NCI-H128 (cell line): ENCODE measurements around the gene CSNK1G1.
"Not testable (repeated sequence)": the region's sequence is repeated elsewhere in the genome, so short reads cannot be mapped to it uniquely, and the experiment has no call there.

Experiments
- DNase-seq: peaks from one replicate; lab custom pipeline; 2025; ENCODE audit not compliant: unreplicated experiment; lab: John Stamatoyannopoulos, UW

The CSNK1G1 gene

GRCh38 chr15:64246364-64247189, 109.4 kb downstream of the CSNK1G1 start:
- DNase-seq = no peak

- DNase-seq = no peak
These were observed 110.6 kb downstream of the CSNK1G1 start for GRCh38 chr15:64245405-64245804.

- DNase-seq = no peak
These were observed 118.3 kb downstream of the CSNK1G1 start for GRCh38 chr15:64237677-64238076.

DNA sequence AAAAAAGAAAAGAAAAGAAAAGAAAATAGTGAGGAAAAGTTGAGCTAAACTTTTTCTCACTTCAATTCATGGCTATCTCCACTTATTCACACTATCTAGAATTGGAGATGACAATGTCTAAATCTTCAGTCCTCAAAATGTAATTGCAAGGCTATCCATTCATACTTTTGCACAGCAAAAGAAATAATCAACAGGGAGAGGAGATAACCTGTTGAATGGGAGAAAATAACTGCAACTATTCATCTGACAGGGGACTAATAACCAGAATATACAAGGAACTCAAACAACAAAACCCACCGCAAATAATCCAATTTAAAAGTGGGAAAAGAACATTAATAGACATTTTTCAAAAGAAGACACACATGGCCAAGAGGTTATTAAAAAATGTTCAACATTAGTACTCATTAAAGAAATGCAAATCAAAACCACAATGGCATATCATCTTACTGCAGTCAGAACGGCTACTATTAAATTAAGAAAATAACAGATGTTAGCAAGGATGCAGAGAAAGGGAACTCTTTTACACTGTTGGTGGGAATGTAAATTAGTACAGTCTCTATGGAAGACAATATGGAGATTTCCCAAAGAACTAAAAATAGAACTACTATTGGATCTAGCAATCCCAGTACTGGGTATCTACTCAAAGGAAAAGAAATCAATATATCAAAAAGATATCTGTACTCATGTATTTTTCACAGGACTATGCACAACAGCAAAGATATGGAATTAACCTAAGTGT, 119.6 kb downstream of the CSNK1G1 start:
- no peak for DNase-seq

DNA sequence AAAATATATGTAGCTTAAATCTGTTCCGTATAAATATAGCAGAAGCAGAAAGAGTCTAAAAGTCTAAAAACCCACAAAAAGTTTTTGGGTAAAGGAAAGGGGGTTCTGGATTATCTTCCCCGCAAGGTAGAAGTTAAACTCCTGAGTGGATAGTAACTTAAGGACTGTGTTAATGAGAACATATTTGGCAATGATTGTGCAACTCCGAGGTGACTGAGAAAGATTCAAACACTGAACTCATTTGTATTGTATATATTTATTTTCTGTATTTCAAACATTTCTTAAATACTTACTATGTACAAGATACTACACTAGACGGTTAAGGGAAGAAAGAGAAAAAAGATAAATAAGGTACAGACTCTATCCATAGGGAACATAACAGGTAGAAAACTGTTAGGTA, 120.4 kb downstream of the CSNK1G1 start:
- no peak for DNase-seq

GRCh38 chr15:64233299-64233698, 122.7 kb downstream of the CSNK1G1 start:
- no peak for DNase-seq

DNA sequence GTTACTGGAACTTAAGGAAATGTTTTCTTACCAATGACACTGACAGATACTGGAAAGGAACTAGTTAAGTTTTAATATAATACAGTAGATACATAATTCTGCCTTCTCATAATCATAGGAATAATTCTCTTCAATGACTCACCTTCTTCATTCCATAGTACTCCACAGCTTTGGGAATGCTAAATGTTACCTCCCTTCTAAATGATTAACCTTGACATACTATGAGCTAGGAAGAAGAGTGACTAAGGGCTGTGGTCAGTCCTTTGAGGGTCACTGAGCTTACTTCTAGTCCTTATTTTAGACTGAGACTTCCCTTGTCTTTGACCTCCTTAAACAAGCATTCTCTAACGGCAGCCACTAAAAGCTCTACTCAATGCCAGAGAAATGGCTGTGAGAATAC, 123.6 kb downstream of the CSNK1G1 start:
- DNase-seq = no peak

DNA sequence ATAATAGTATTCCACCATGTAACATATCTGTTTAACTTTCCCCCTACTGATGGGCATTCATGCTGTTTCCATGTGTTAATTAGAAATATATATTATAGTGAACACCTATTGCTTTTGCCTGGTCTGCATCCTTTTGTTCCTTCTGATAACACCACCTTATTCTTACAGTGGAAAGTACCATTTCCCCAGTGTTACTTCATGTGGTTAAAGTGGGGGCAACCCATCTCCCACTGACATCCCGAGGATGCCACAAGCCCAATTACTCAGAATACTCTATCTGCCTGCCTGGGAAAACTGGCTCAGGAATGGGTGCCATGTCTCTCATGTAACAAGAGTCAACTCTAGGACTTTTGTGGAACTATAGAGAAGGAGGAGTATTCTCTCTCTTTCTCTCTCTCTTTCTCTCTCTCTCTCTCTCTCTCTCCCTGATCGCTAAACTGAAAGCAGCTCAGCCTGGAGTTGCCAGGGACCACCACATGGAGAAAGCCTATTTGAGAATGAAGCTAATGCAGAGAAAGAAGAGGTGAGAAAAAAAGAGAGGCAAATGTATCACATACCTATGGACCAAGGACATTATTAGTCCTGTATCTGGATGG, 126.7 kb downstream of the CSNK1G1 start:
- DNase-seq = no peak

- no peak for DNase-seq
These were observed 130.2 kb downstream of the CSNK1G1 start for GRCh38 chr15:64225804-64226203.

- no peak for DNase-seq
These were observed 131.5 kb downstream of the CSNK1G1 start for GRCh38 chr15:64224511-64224910.

DNA sequence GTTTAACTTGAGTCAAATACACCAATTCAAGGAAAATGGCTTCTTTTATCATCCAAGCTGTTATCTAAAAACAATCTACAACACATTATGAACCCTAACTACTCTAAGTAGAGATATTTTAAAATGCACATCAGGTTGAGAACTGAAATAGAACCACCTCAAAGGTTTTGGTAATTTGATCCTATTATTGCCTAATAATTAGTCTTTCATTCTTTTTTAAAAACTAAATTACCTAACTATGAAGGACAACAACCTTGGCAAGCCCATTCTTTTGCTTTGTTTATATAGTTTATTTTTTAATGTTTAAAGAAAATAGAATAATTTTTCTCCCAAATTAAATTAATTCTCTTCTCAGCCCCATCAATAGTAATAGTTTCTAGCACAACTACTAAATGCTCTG, 132.1 kb downstream of the CSNK1G1 start:
- DNase-seq = no peak

- DNase-seq = no peak
These were observed 133.2 kb downstream of the CSNK1G1 start for GRCh38 chr15:64222573-64223366.

DNA sequence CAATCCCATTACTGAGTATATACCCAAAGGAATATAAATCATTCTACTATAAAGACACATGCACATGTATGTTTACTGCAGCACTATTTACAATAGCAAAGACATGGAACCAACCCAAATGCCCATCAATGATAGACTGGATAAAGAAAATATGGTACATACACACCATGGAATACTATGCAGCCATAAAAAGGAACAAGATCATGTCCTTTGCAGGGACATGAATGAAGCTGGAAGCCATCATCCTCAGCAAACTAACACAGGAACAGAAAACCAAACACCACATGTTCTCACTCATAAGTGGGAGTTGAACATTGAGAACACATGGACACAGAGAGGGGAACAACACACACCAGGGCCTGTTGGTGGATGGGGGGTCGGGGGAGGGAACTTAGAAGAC, 134.1 kb downstream of the CSNK1G1 start:
- not testable (repeated sequence) for DNase-seq

DNA sequence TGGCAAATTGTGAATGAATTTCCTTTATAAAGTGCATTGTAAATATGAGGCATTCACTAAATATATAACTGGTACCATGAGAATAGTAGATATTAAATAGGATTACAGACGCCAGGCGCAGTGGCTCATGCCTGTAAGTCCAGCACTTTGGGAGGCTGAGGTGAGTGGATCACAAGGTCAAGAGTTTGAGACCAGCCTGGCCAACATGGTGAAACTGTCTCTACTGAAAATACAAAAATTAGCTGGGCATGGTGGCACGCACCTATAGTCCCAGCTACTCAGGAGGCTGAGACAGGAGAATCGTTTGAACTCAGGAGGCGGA, 138.6 kb downstream of the CSNK1G1 start:
- DNase-seq = not testable (repeated sequence)

- DNase-seq = no peak
These were observed 139.1 kb downstream of the CSNK1G1 start for GRCh38 chr15:64216730-64217428.

DNA sequence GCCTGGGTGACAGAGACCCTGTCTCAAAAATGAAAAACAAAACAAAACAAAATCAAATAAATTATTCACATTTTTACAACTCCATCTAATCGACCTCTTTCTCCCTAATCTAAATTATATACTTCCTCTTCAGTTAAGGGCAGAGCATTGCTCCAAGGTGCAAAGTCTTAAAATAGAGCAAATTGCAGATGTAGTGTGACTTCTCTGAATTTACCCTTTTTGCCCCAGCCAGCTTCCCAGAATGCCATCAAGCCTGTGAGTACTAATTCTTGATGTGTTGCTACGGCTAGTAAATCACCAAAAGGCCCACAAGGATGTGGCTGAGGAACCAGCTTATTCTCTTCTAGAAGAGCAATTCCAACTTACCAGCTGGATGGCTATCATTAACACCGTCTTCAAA, 139.8 kb downstream of the CSNK1G1 start:
- no peak for DNase-seq

- DNase-seq = no peak
These were observed 142.3 kb downstream of the CSNK1G1 start for GRCh38 chr15:64213646-64214045.

GRCh38 chr15:64211696-64212095, 144.3 kb downstream of the CSNK1G1 start:
- no peak for DNase-seq

DNA sequence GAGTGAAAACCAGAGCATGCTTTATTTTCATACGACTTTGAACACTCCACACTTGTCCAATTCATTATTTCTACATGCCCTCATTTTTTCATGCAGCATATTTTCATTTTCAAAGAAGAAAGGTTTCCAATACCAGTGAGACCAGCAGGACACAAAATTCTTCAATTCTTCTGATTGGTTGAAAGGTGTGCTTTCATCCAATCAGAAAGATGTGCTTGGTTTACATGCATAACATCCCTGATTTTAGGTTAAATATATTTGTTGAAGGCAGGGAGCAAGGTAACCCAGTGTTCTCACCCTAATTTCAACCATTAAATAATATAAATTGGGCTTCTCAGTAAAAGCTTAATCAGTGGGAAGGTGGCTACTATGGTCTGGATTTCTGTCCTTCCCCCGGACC, 145.6 kb downstream of the CSNK1G1 start:
- no peak for DNase-seq

DNA sequence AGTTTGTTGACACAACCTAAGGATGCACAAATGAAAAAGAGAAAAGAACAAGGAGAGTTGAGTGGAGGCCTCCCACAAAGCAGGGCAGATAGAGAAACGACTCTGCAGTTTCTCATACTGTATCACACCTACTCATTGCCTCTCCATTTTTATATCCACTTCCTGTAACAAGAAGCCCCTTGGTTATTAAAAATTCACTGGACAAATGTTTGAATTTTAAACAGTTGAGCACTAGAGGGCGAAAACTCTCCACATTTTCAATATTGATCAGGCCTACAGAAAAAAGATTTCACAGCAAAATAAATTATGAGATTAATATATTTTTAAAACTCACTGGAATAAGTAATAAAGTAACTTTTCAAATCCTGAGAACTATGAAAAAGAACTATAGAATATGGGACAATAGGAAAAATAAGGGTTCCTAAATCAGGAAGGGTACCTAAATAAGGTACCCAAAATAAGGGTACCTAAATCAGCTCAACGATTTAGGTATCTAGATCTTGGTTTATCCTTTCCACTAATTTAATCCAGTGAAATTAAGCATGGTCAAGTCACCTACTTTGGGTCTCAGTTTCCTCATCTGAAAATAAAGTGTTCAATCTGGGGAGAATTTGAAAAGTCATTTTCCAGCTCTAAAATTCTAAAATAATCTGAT, 146.2 kb downstream of the CSNK1G1 start:
- no peak for DNase-seq
